ENCODE measurements around the gene C22orf23.

DNA sequence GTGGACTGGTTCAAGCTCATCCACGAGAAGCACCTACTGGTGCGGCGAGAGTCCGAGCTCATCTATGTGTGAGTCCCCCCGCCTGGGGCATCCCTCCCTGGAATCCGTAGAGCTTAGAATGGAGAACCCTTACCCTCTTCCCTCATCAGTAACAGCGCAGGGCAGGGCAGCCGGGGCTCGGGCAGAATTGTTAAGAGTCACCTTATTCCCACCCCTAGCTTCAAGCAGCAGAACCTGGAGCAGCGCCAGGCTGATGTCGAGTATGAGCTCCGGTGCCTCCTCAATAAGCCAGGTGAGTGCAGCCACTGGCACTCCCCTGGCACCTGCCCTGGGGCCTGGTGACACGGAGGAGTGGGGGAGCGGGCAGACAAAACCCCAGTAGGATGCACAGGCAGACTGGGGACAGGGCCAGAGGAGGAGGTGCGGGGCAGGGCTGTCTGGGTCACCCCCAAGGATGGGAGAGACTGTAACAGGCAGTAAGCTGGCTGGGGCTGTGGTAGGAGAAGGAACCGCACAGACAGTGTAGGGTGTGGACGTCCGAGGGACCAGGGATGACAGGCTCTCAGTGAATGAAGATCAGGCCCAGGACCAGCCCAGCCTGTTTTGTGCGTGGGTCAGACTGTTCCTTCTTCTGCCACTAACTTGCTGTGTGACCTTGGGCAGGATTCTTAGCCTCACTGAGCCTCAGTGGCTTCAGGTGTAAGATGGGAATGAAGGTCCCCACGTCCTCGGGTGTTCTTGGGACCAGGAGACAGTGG lies 20.4 kb downstream of the C22orf23 start:
- TF ChIP-seq, protein P1, sequence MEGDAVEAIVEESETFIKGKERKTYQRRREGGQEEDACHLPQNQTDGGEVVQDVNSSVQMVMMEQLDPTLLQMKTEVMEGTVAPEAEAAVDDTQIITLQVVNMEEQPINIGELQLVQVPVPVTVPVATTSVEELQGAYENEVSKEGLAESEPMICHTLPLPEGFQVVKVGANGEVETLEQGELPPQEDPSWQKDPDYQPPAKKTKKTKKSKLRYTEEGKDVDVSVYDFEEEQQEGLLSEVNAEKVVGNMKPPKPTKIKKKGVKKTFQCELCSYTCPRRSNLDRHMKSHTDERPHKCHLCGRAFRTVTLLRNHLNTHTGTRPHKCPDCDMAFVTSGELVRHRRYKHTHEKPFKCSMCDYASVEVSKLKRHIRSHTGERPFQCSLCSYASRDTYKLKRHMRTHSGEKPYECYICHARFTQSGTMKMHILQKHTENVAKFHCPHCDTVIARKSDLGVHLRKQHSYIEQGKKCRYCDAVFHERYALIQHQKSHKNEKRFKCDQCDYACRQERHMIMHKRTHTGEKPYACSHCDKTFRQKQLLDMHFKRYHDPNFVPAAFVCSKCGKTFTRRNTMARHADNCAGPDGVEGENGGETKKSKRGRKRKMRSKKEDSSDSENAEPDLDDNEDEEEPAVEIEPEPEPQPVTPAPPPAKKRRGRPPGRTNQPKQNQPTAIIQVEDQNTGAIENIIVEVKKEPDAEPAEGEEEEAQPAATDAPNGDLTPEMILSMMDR (conservative IDR thresholded peaks at IDR 0.05; ENCODE audit: low read depth, low read length) = no peak
- TF ChIP-seq EZH2 (IDR thresholded peaks at IDR 0.05; ENCODE audit: borderline replicate concordance, low read depth, low read length, poor library complexity, severe bottlenecking) = no peak
